H9 (cell line): ENCODE data around the gene PLEKHA4. TPM values are rescaled to one million over a fixed set of nuclear protein-coding genes. Genes with fewer than 3 reads are reported as not detected.

Experiments used
- DNase-seq: peaks from one replicate; pipeline ENCODE4 v3.0.0-alpha.2; 2017
- H2AFZ ChIP-seq: one replicate; pipeline ENCODE4 v1.6.1; 2013; ENCODE audit warnings: mild to moderate bottlenecking, low read length, control low read depth, moderate library complexity
- H2AK5ac ChIP-seq: 2 replicates; pipeline ENCODE4 v1.6.1; 2013; ENCODE audit warnings: low read length, control low read depth, mixed read lengths; ENCODE audit not compliant: insufficient read length
- H2BK120ac ChIP-seq: one replicate; pipeline ENCODE4 v1.6.1; 2013; ENCODE audit warnings: low read depth, mild to moderate bottlenecking, low read length, control low read depth, inconsistent platforms; ENCODE audit not compliant: poor library complexity, severe bottlenecking
- H2BK12ac ChIP-seq: 2 replicates; pipeline ENCODE4 v1.6.1; 2013; ENCODE audit warnings: low read length, control low read depth, mixed read lengths, low read depth; ENCODE audit not compliant: insufficient read length
- H2BK15ac ChIP-seq: 2 replicates; pipeline ENCODE4 v1.6.1; 2013; ENCODE audit warnings: low read depth, low read length, control low read depth
- H2BK20ac ChIP-seq: one replicate; pipeline ENCODE4 v1.6.1; 2013; ENCODE audit warnings: low read depth, mild to moderate bottlenecking, low read length, control low read depth, inconsistent platforms; ENCODE audit not compliant: poor library complexity, severe bottlenecking
- H2BK5ac ChIP-seq: 2 replicates; pipeline ENCODE4 v1.6.1; 2013; ENCODE audit warnings: low read length, control low read depth, mixed read lengths; ENCODE audit not compliant: insufficient read length
- H3K14ac ChIP-seq: 2 replicates; pipeline ENCODE4 v1.6.1; 2013; ENCODE audit warnings: low read length, control low read depth; ENCODE audit not compliant: insufficient read depth
- H3K18ac ChIP-seq: 2 replicates; pipeline ENCODE4 v1.6.1; 2013; ENCODE audit warnings: low read depth, mild to moderate bottlenecking, mixed read lengths, low read length, control low read depth; ENCODE audit not compliant: insufficient read length
- H3K23ac ChIP-seq: 2 replicates; pipeline ENCODE4 v1.6.1; 2013; ENCODE audit warnings: low read length, control low read depth, mixed read lengths, low read depth; ENCODE audit not compliant: insufficient read length
- H3K23me2 ChIP-seq: 2 replicates; pipeline ENCODE4 v1.6.1; 2013; ENCODE audit warnings: low read depth, mild to moderate bottlenecking, mixed read lengths, low read length, control low read depth; ENCODE audit not compliant: insufficient read length, poor library complexity, severe bottlenecking
- H3K27ac ChIP-seq: 2 replicates; pipeline ENCODE4 v1.5.1; 2013; ENCODE audit warnings: low read length, control low read depth, mixed read lengths, low read depth; ENCODE audit not compliant: insufficient read length
- H3K27me3 ChIP-seq: 2 replicates; pipeline ENCODE4 v1.6.1; 2013; ENCODE audit warnings: low read length, control low read depth, inconsistent platforms; ENCODE audit not compliant: insufficient read depth
- H3K4ac ChIP-seq: 2 replicates; pipeline ENCODE4 v1.6.1; 2013; ENCODE audit warnings: low read depth, mild to moderate bottlenecking, control low read depth, inconsistent platforms, low read length, moderate library complexity
- H3K4me1 ChIP-seq: 2 replicates; pipeline ENCODE4 v1.6.1; 2013; ENCODE audit warnings: low read length, control low read depth, inconsistent platforms; ENCODE audit not compliant: insufficient read depth
- H3K4me2 ChIP-seq: 2 replicates; pipeline ENCODE4 v1.6.1; 2013; ENCODE audit warnings: low read length, control low read depth, mixed read lengths; ENCODE audit not compliant: insufficient read length, insufficient read depth
- H3K56ac ChIP-seq: 2 replicates; pipeline ENCODE4 v1.6.1; 2013; ENCODE audit warnings: low read depth, mild to moderate bottlenecking, mixed read lengths, low read length, control low read depth; ENCODE audit not compliant: insufficient read length
- H3K79me1 ChIP-seq: 2 replicates; pipeline ENCODE4 v1.6.1; 2013; ENCODE audit warnings: low read depth, mild to moderate bottlenecking, moderate library complexity, low read length, control low read depth, inconsistent platforms; ENCODE audit not compliant: insufficient read depth, poor library complexity, severe bottlenecking
- H3K79me2 ChIP-seq: 2 replicates; pipeline ENCODE4 v1.6.1; 2013; ENCODE audit warnings: low read length, control low read depth, inconsistent platforms; ENCODE audit not compliant: insufficient read depth
- H3K9ac ChIP-seq: 2 replicates; pipeline ENCODE4 v1.6.1; 2013; ENCODE audit warnings: low read length, control low read depth, mixed read lengths; ENCODE audit not compliant: insufficient read length; ENCODE audit errors: extremely low read depth
- H3K9me3 ChIP-seq: one replicate; pipeline ENCODE4 v1.6.1; 2013; ENCODE audit warnings: low read depth, low read length, inconsistent platforms; ENCODE audit not compliant: control insufficient read depth
- H3T11ph ChIP-seq: one replicate; pipeline ENCODE4 v1.6.1; 2013; ENCODE audit warnings: mild to moderate bottlenecking, low read length, control low read depth, inconsistent platforms
- H4K20me1 ChIP-seq: one replicate; pipeline ENCODE4 v1.6.1; 2013; ENCODE audit not compliant: control insufficient read depth, insufficient read length, insufficient read depth
- H4K5ac ChIP-seq: 2 replicates; pipeline ENCODE4 v1.6.1; 2013; ENCODE audit warnings: low read depth, mild to moderate bottlenecking, mixed read lengths, low read length, control low read depth; ENCODE audit not compliant: insufficient read length
- H4K8ac ChIP-seq: replicated peaks from 2 replicates; pipeline ENCODE4 v1.6.1; 2013; ENCODE audit warnings: low read length, control low read depth, mixed read lengths, low read depth; ENCODE audit not compliant: insufficient read length
- H4K91ac ChIP-seq: 2 replicates; pipeline ENCODE4 v1.6.1; 2013; ENCODE audit warnings: low read depth, mild to moderate bottlenecking, moderate library complexity, mixed read lengths, low read length, control low read depth; ENCODE audit not compliant: insufficient read length
- H3K27ac Mint-ChIP-seq, 3 experiments: 2 replicates in 2 of 3; 3 replicates in 1 of 3; pipeline ENCODE4 v1.8.0; 2020 to 2021; ENCODE audit warnings: mixed read lengths in 3 of 3, mild to moderate bottlenecking in 1 of 3, moderate library complexity in 1 of 3
- H3K27me3 Mint-ChIP-seq: 2 replicates; pipeline ENCODE4 v1.8.0; 2021; ENCODE audit warnings: low read depth, mild to moderate bottlenecking, moderate library complexity, mixed read lengths
- H3K36me3 Mint-ChIP-seq, 3 experiments: 2 replicates in 2 of 3; 3 replicates in 1 of 3; pipeline ENCODE4 v1.8.0; 2020 to 2021; ENCODE audit warnings: low read depth in 3 of 3, mixed read lengths in 3 of 3; ENCODE audit not compliant: insufficient read depth in 1 of 3
- H3K4me1 Mint-ChIP-seq, 2 experiments: 2 replicates each; pipeline ENCODE4 v1.8.0; 2020; ENCODE audit warnings: mixed read lengths in 2 of 2
- H3K4me3 Mint-ChIP-seq, 2 experiments: 2 replicates in 1 of 2; 3 replicates in 1 of 2; pipeline ENCODE4 v1.8.0; 2020 to 2021; ENCODE audit warnings: mild to moderate bottlenecking in 2 of 2, mixed read lengths in 2 of 2, moderate library complexity in 1 of 2
- H3K9me3 Mint-ChIP-seq, 2 experiments: 2 replicates in 1 of 2; 3 replicates in 1 of 2; pipeline ENCODE4 v1.8.0; 2020; ENCODE audit warnings: mild to moderate bottlenecking in 2 of 2, mixed read lengths in 2 of 2, moderate library complexity in 1 of 2
- WGBS: extraction: QIAGEN DNeasy Blood & Tissue Kit; methylation state at CpG from one replicate; pipeline ENCODE4 v1.1.7; 2013; ENCODE audit warnings: missing lambda C conversion rate, low lambda C conversion rate, mixed read lengths; ENCODE audit not compliant: insufficient read length; ENCODE audit errors: extremely low coverage; 5-methylcytosine and 5-hydroxymethylcytosine counted together
- total RNA-seq: library from RNA; stranded (reverse); gene quantifications from 2 replicates; pipeline ENCODE4 v1.2.1, GENCODE V29; 2021
- TF ChIP-seq, protein P1 (sequence below): fragments of 200-600 bp; sonication (generic); conservative IDR thresholded peaks from 3 replicates; pipeline ENCODE4 v1.8.0; 2021; ENCODE audit warnings: antibody characterized with exemption, mild to moderate bottlenecking

Gene PLEKHA4
- total RNA-seq, 1 experiment from 2014 or later = 15.3 TPM

DNA sequence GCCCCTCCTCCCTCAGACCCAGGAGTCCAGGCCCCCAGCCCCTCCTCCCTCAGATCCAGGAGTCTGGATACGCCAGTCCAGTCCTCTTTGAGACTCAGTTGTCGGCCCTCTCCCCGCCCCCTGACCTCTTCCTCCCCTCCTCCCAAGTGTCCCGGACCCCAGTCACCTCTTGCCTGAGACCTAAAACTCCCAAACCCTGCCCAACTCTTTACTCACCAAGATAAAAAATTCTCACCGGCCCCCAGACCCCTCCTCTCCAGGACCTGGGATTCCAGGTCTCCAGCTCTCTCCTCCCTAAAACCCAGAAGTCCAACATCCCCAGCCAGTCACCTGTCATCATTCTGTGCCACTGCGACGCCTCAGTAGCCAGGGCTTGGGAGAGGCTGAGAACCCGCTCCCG lies 30.7 kb downstream of the PLEKHA4 start:
- Mint-ChIP-seq H3K4me1 (peaks cover 17% of the 10 kb centered on the region in 2 experiments), H3K9me3 (peaks cover 0 to 2% of the 10 kb centered on the region in 2 experiments; a peak in 1 of 5 replicates), H3K4me3 (peak overlapping the region; percentile 78 to 88), H3K27me3 (no peaks in the 10 kb centered on the region), H3K36me3 (peaks cover 4 to 12% (median 9%) of the 10 kb centered on the region in 3 experiments), H3K27ac (peak overlapping the region; percentile 27 to 88 (median 85); a peak in 5 of 7 replicates)
- Histone ChIP-seq H2BK15ac (no peak overlapping the region), H3K14ac (no peak overlapping the region), H3K23me2 (peaks cover 8% of the 10 kb centered on the region), H4K91ac (no peak overlapping the region), H3K27ac (no peak overlapping the region), H2AK5ac (no peak overlapping the region), H2BK20ac (no peak overlapping the region), H3K27me3 (no peaks in the 10 kb centered on the region), H3K79me1 (no peaks in the 10 kb centered on the region), H4K20me1 (no peaks in the 10 kb centered on the region), H3K79me2 (no peaks in the 10 kb centered on the region), H3K18ac (no peak overlapping the region), H3K9ac (no peak overlapping the region), H3K56ac (no peak overlapping the region), H3K9me3 (no peaks in the 10 kb centered on the region), H3K23ac (no peak overlapping the region), H3K4me1 (peaks cover 2% of the 10 kb centered on the region; the same call in 1 of the 2 replicates), H2AFZ (no peak overlapping the region), H3K4me2 (peak overlapping the region; percentile 75), H2BK120ac (no peak overlapping the region), H3K4ac (no peak overlapping the region), H2BK12ac (no peak overlapping the region), H4K8ac (no peak overlapping the region), H3T11ph (no peak overlapping the region), H2BK5ac (no peak overlapping the region), H4K5ac (no peak overlapping the region)
- TF ChIP-seq, protein P1, sequence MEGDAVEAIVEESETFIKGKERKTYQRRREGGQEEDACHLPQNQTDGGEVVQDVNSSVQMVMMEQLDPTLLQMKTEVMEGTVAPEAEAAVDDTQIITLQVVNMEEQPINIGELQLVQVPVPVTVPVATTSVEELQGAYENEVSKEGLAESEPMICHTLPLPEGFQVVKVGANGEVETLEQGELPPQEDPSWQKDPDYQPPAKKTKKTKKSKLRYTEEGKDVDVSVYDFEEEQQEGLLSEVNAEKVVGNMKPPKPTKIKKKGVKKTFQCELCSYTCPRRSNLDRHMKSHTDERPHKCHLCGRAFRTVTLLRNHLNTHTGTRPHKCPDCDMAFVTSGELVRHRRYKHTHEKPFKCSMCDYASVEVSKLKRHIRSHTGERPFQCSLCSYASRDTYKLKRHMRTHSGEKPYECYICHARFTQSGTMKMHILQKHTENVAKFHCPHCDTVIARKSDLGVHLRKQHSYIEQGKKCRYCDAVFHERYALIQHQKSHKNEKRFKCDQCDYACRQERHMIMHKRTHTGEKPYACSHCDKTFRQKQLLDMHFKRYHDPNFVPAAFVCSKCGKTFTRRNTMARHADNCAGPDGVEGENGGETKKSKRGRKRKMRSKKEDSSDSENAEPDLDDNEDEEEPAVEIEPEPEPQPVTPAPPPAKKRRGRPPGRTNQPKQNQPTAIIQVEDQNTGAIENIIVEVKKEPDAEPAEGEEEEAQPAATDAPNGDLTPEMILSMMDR = no peak
- peak; percentile 57 for DNase-seq
- no CpG with 5 or more reads among the region's 9 CpGs for WGBS
